ENCODE measurements around the gene MSANTD1. TPM values are rescaled to one million over a fixed set of nuclear protein-coding genes. Genes with fewer than 3 reads are reported as not detected.
A peak's percentile ranks its signal among the peaks of the same experiment; 100 is the strongest.

MSANTD1 gene
- total RNA-seq, 2 experiments from 2014 or later = 0.87 to 0.94 TPM

GRCh38 chr4:3257103-3257555 is 8.2 kb downstream of the MSANTD1 start:
- no peak for DNase-seq
- no peaks in the 10 kb centered on the region for H3K4me1 Mint-ChIP-seq
- no peaks in the 10 kb centered on the region for H3K36me3 Mint-ChIP-seq (ENCODE audit: low read depth)
- H3K27me3 Mint-ChIP-seq = no peaks in the 10 kb centered on the region
- H3K9me3 Mint-ChIP-seq = no peaks in the 10 kb centered on the region
- CTCF ChIA-PET = interaction anchor here (1.3 to 1.4 kb wide), 2 partner anchors 11 to 12 kb away, joined by 3 to 4 read pairs; no protein-coding TSS in a partner anchor
- H3K4me3 Mint-ChIP-seq = no peak overlapping the region
- no peak overlapping the region for H3K27ac Mint-ChIP-seq
- POLR2A ChIA-PET = no interaction called here

DNA sequence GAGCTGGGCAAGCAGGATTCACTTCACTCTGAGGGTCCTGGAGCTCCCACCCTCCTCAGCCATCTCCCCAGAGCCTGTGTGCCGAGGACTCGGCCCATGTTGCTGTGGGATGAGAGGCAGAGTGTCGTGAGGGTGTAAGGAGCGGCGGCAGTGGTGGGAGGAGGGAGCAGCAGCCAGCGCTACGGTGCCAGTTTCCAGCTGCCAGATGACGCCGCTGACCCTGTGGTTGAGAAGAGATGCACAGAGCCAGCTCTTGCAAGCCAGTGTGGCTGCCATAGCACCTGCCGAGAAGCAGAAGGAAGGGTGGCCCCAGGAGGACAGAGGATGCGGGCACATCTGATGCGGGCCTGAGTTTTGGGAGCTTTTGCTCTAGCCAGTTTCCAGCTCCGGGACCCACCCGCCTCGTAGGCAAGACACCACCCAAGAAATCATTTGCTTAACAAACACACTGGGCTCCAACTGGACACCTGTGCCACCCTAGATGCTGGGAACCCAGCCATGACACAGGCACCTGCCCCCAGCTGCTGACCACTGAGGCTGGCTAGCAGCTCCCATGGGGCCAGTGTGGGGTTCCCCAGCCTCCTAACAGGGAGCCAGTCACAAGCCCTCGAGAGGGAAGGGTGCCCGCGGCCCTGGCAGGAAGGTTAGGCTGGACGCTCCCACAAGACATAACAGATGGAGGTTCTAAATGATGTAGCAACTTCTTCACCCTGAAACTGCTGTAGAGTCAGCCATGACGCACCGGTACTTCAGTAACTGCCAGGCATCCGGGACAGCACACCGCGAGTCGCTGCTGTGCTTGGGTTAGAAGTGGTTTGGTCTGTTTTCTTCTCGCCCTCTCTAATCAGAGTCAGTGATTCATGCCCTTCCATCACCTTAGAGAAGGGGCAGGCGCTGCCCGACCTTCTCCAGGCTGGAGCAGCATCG is 8.9 kb downstream of the MSANTD1 start:
- H3K4me3 Mint-ChIP-seq = no peak overlapping the region
- CTCF ChIA-PET = interaction anchor here (1.4 kb wide), 1 partner anchor 13 kb away, joined by 3 read pairs; no protein-coding TSS in a partner anchor
- H3K9me3 Mint-ChIP-seq = no peaks in the 10 kb centered on the region
- no peak overlapping the region for H3K27ac Mint-ChIP-seq
- no peak for DNase-seq
- H3K4me1 Mint-ChIP-seq = no peaks in the 10 kb centered on the region
- POLR2A ChIA-PET = no interaction called here
- no peaks in the 10 kb centered on the region for H3K27me3 Mint-ChIP-seq
- H3K36me3 Mint-ChIP-seq (ENCODE audit: low read depth) = no peaks in the 10 kb centered on the region

DNA sequence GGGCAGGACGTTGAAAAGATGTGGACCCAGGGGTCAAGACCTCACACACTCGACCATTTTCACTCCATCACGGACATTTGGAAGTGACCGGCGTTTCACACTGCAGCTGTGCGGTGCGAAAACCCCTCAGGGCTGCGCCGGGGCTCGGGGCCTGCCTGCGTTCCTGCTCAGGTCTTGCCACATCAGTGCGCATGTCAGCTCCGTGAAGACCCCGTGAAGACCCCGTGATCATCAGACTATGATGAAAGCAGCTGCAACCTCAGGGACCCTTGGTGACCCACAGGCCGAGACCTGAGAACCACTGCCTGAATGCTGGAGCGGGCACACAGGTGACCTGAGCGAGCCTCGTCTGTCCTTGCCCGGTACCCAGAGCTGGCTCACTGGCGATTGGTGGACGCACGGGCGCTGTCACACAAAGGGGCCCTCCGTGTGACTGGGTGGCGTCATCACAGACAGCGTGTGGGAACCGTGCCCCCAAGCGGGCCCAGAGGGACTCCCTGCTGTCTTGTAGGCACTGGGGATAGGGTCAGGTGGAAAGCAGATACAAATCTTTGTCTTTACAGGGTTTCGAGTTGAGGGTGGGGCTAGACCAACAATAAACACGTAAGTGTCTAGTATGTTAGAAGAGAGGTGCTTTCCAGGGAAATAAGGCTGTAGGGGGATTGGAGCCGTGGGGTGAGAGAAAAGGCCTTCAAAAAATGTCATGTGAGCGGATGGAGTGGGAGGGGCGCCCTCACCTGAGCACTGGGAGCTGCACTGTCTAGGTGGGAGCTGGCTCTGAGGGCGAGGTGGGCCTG is 12.7 kb downstream of the MSANTD1 start:
- ChIA-PET POLR2A (no interaction called here), CTCF (interaction anchor here (0.5 kb wide), 1 partner anchor 55 kb away, joined by 3 read pairs; no protein-coding TSS in a partner anchor)
- DNase-seq = no peak
- H3K36me3 Mint-ChIP-seq (ENCODE audit: low read depth) = no peaks in the 10 kb centered on the region
- peak overlapping the region; percentile 64 for H3K27ac Mint-ChIP-seq
- no peaks in the 10 kb centered on the region for H3K9me3 Mint-ChIP-seq
- H3K27me3 Mint-ChIP-seq = no peaks in the 10 kb centered on the region
- no peaks in the 10 kb centered on the region for H3K4me1 Mint-ChIP-seq
- no peak overlapping the region for H3K4me3 Mint-ChIP-seq

GRCh38 chr4:3262208-3263052 is 13.5 kb downstream of the MSANTD1 start:
- H3K4me3 Mint-ChIP-seq = no peak overlapping the region
- H3K9me3 Mint-ChIP-seq = no peaks in the 10 kb centered on the region
- no peak for DNase-seq
- no peaks in the 10 kb centered on the region for H3K27me3 Mint-ChIP-seq
- no peak overlapping the region for H3K27ac Mint-ChIP-seq
- no peaks in the 10 kb centered on the region for H3K36me3 Mint-ChIP-seq (ENCODE audit: low read depth)
- no peaks in the 10 kb centered on the region for H3K4me1 Mint-ChIP-seq
- ChIA-PET POLR2A (interaction anchor here (0.6 kb wide), 1 partner anchor 13 kb away, joined by 3 read pairs; no protein-coding TSS in a partner anchor), CTCF (no interaction called here)

DNA sequence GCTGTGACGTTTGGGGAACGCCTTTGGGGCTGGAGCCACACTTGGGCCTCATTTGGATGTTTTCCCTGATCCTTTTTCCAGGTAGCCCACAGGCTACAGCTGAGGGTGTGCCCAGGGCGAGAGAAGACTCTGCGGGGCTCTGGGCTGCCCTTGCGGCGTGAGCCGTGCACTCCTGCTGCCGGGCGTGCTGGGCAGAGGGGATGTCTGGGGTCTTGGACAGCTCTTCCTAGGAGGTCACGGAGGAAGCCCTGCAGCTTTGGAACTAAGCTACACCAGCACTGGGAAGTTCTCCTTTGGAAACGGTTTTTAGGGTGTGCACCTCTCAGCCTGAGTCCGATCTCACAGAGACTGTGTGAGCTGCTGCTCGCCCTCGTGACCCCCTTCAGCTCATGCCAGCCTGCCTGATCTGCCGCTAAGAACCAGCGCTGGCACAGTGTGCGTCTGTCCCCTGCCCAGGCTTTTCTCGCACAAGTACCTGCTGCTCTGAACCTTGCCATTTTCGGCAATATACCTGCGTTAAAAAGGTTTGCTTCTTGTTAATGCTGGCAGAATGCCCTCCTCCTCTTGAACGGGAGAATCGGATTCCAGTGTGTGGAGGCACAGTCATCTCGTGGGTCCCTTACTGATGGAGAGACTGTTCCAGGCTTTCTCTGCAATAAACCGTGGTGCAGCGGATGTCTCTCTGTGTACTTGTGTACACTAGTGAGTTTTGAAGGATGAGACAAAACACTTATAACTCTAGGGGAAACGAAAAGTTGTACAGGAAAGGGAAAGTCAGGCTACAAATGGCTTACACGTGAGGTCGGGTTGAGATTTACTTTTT is 14.3 kb downstream of the MSANTD1 start:
- no peaks in the 10 kb centered on the region for H3K9me3 Mint-ChIP-seq
- ChIA-PET POLR2A (interaction anchor here (0.6 kb wide), 1 partner anchor 14 kb away, joined by 3 read pairs; no protein-coding TSS in a partner anchor), CTCF (no interaction called here)
- no peaks in the 10 kb centered on the region for H3K4me1 Mint-ChIP-seq
- no peaks in the 10 kb centered on the region for H3K36me3 Mint-ChIP-seq (ENCODE audit: low read depth)
- no peaks in the 10 kb centered on the region for H3K27me3 Mint-ChIP-seq
- DNase-seq = no peak
- H3K4me3 Mint-ChIP-seq = no peak overlapping the region
- H3K27ac Mint-ChIP-seq = no peak overlapping the region

DNA sequence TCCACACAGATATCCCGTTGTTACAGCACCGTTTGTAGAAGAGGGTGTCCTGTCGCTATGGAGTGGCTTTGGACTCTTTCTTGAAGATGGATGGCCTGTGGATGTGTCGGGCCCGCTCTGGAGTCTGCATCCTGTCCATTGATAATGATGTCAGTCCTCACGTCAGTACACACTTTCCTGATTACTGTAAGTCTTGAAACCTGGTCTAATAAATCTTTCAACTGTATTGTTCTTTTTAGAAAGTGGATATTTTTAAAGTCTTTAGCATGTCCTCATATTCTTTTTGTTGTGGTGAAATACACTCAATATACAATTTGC is 14.9 kb downstream of the MSANTD1 start:
- Mint-ChIP-seq H3K9me3 (no peaks in the 10 kb centered on the region), H3K27ac (no peak overlapping the region), H3K4me3 (no peak overlapping the region), H3K27me3 (no peaks in the 10 kb centered on the region), H3K4me1 (no peaks in the 10 kb centered on the region), H3K36me3 (ENCODE audit: low read depth) (no peaks in the 10 kb centered on the region)
- POLR2A ChIA-PET = no interaction called here
- CTCF ChIA-PET = no interaction called here
- DNase-seq = no peak

GRCh38 chr4:3266076-3266475 is 17.1 kb downstream of the MSANTD1 start:
- no peak for DNase-seq
- Mint-ChIP-seq H3K27me3 (no peaks in the 10 kb centered on the region), H3K36me3 (ENCODE audit: low read depth) (no peaks in the 10 kb centered on the region), H3K4me1 (no peaks in the 10 kb centered on the region), H3K9me3 (no peaks in the 10 kb centered on the region), H3K4me3 (no peak overlapping the region), H3K27ac (no peak overlapping the region)
- POLR2A ChIA-PET = no interaction called here
- CTCF ChIA-PET = no interaction called here

DNA sequence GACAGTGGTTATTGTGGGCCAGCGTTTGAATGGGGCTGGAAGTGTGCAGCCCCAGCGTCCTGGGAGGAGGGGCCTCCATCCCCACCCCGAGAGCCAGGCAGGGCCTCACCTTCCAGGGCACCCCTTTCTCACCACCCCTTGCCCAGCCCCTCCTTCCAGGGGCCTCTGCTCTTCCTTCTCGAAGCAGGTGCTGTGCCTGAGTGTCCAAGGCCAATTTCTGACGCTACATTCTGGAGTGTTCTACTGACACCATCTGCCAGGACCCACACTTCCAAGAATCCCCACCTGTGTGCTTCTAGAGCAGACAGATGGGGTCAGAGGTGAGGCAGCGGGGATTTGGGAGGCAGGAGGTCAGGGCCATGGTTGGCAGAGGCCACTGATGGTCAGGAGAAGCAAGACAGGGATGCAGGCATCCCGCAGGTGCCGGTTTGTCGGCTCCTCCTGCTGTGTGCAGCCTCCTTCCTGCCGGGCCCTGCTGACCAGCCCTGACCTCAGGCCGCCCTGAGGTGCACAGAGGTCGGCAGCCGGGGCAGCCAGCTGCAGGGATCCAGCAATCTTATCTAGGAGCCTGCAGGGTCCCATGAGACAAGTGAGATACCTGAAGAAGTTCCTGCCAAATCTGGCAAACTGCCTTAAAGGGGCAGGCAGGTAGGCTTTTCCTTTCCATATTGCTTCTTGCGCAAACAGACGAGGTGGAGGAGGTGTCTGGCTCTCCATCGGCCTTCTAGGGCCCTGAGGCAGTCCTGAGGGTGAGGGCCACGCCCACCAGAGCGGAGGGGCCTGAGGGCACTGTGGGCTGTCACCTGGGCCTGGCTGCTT is 18.8 kb downstream of the MSANTD1 start:
- ChIA-PET CTCF (interaction anchor here (1.1 kb wide), 1 partner anchor 304 kb away, joined by 3 read pairs; no protein-coding TSS in a partner anchor), POLR2A (no interaction called here)
- Mint-ChIP-seq H3K9me3 (no peaks in the 10 kb centered on the region), H3K4me1 (no peaks in the 10 kb centered on the region), H3K27ac (no peak overlapping the region), H3K4me3 (no peak overlapping the region), H3K27me3 (peaks cover 10% of the 10 kb centered on the region), H3K36me3 (ENCODE audit: low read depth) (no peaks in the 10 kb centered on the region)
- DNase-seq = no peak

- no peak overlapping the region for H3K4me3 Mint-ChIP-seq
- peaks cover 10% of the 10 kb centered on the region for H3K27me3 Mint-ChIP-seq
- H3K36me3 Mint-ChIP-seq (ENCODE audit: low read depth) = no peaks in the 10 kb centered on the region
- ChIA-PET CTCF (no interaction called here), POLR2A (no interaction called here)
- H3K4me1 Mint-ChIP-seq = no peaks in the 10 kb centered on the region
- H3K9me3 Mint-ChIP-seq = no peaks in the 10 kb centered on the region
- no peak overlapping the region for H3K27ac Mint-ChIP-seq
- no peak for DNase-seq
These were observed 19.6 kb downstream of the MSANTD1 start for GRCh38 chr4:3268395-3269104.

GRCh38 chr4:3269105-3269927 is 20.4 kb downstream of the MSANTD1 start:
- DNase-seq = no peak
- Mint-ChIP-seq H3K9me3 (no peaks in the 10 kb centered on the region), H3K4me1 (no peaks in the 10 kb centered on the region), H3K27me3 (peaks cover 10% of the 10 kb centered on the region), H3K4me3 (no peak overlapping the region), H3K27ac (no peak overlapping the region), H3K36me3 (ENCODE audit: low read depth) (no peaks in the 10 kb centered on the region)
- ChIA-PET POLR2A (no interaction called here), CTCF (no interaction called here)
